ENCODE measurements around the gene RTN4R. TPM values are rescaled to one million over a fixed set of nuclear protein-coding genes. Genes with fewer than 3 reads are reported as not detected.

The RTN4R gene
- total and polyA plus RNA-seq, 2 of the 8 experiments (the other 6 are each of a cell fraction or from before 2014, with no cell fraction given) = 21.8 to 41.3 TPM

GRCh38 chr22:20216863-20217499, 51.1 kb downstream of the RTN4R start:
- no peak overlapping the region for H2BK15ac ChIP-seq (ENCODE audit: low read length)
- no peaks in the 10 kb centered on the region for H4K20me1 ChIP-seq (replicated peaks in 1 of 2; ENCODE audit: control insufficient read depth in 1 of 2, insufficient read depth in 2 of 2, low read length in 2 of 2)
- H3K18ac ChIP-seq (ENCODE audit: extremely low read depth, low read length) = no peak overlapping the region
- no peaks in the 10 kb centered on the region for H3K79me1 ChIP-seq (ENCODE audit: low read depth, low read length)
- no peak for DNase-seq (ENCODE audit: low read depth in 1 of 2, low spot score in 2 of 2)
- H3K4me2 ChIP-seq (ENCODE audit: insufficient read depth in 1 of 2, low read depth in 2 of 2, low read length in 2 of 2) = no peak overlapping the region
- CTCF ChIA-PET (ENCODE audit: partially characterized antibody) = interaction anchor here (0.9 to 3.0 kb wide), 2 partner anchors 42 to 57 kb away, joined by 3 to 15 read pairs; no protein-coding TSS in a partner anchor
- FAIRE-seq = no peak
- no peaks in the 10 kb centered on the region for H3K79me2 ChIP-seq (ENCODE audit: control insufficient read depth in 1 of 2, insufficient read depth in 2 of 2, low read length in 2 of 2)
- H3K36me3 ChIP-seq (ENCODE audit: control insufficient read depth in 2 of 4, insufficient read depth in 4 of 4, low read length in 3 of 4) = no peaks in the 10 kb centered on the region
- H3K23me2 ChIP-seq (ENCODE audit: low read depth, low read length) = no peaks in the 10 kb centered on the region
- no peak overlapping the region for H4K8ac ChIP-seq (ENCODE audit: extremely low read depth, insufficient read depth, low read length)
- H2AFZ ChIP-seq (ENCODE audit: low read length) = no peak overlapping the region
- no peak overlapping the region for H2BK5ac ChIP-seq (ENCODE audit: low read depth, low read length)
- POLR2A ChIA-PET (ENCODE audit: partially characterized antibody) = no interaction called here
- H2BK120ac ChIP-seq (replicated peaks; ENCODE audit: low read depth, low read length) = no peak overlapping the region
- no peak overlapping the region for H2AK5ac ChIP-seq (ENCODE audit: low read depth, low read length)
- H3K23ac ChIP-seq (ENCODE audit: insufficient read length) = no peak overlapping the region
- no peaks in the 10 kb centered on the region for H3K27me3 ChIP-seq (replicated peaks in 1 of 4; ENCODE audit: control insufficient read depth in 3 of 4, extremely low read depth in 1 of 4, insufficient read depth in 3 of 4, low read length in 3 of 4)
- no peak overlapping the region for H3K14ac ChIP-seq (ENCODE audit: insufficient read length)
- H4K91ac ChIP-seq (replicated peaks; ENCODE audit: insufficient read length, low read length) = no peak overlapping the region
- no peak overlapping the region for H3K27ac ChIP-seq (ENCODE audit: low read depth, low read length)
- no peak overlapping the region for H3K56ac ChIP-seq (replicated peaks; ENCODE audit: insufficient read length, low read depth, low read length)
- no peak overlapping the region for H2BK20ac ChIP-seq (ENCODE audit: low read length)
- peaks cover 0 to 2% of the 10 kb centered on the region in 2 experiments; a peak in 1 of 4 replicates for H3K9me3 ChIP-seq (ENCODE audit: insufficient read depth in 2 of 2, low read depth in 1 of 2, low read length in 1 of 2)
- no peak overlapping the region for H2BK12ac ChIP-seq (ENCODE audit: low read depth, low read length)
- no peak overlapping the region for H3K4ac ChIP-seq (replicated peaks; ENCODE audit: insufficient read length, low read depth, low read length)
- H3K9ac ChIP-seq (replicated peaks in 1 of 4; ENCODE audit: extremely low read depth in 1 of 4, low read depth in 3 of 4, low read length in 3 of 4) = no peak overlapping the region
- no peaks in the 10 kb centered on the region for H3K4me1 ChIP-seq (replicated peaks in 1 of 4; ENCODE audit: control insufficient read depth in 3 of 4, insufficient read depth in 4 of 4, low read length in 3 of 4)
- H4K5ac ChIP-seq (ENCODE audit: insufficient read length, low read depth, low read length) = no peak overlapping the region
- no peak overlapping the region for H3K4me3 ChIP-seq (ENCODE audit: extremely low read depth in 1 of 4, insufficient read depth in 2 of 4, low read depth in 3 of 4, low read length in 4 of 4)
- WGBS, 2 experiments (ENCODE audit: extremely low coverage in 1 of 2, insufficient coverage in 1 of 2, insufficient read length in 1 of 2, insufficient replicate concordance in 2 of 2, low coverage in 1 of 2, low lambda C conversion rate in 2 of 2, missing lambda C conversion rate in 1 of 2) = 81% methylated on average over 12 of the region's 12 CpGs; no CpG with 5 or more reads in 1 of the 2 experiments
- TF ChIP-seq EZH2 (IDR thresholded peaks at IDR 0.05; ENCODE audit: low read depth, low read length, severe bottlenecking) (no peak), KDM5A (IDR thresholded peaks at IDR 0.05; ENCODE audit: low read length) (no peak), KDM4A (IDR thresholded peaks at IDR 0.05; ENCODE audit: low read depth, low read length, severe bottlenecking) (no peak), JUND (IDR thresholded peaks at IDR 0.05; ENCODE audit: low read length) (no peak), NRF1 (IDR thresholded peaks at IDR 0.05; ENCODE audit: low read depth, low read length) (no peak), CBX8 (IDR thresholded peaks at IDR 0.05; ENCODE audit: borderline replicate concordance, low read depth, low read length) (no peak), HDAC6 (IDR thresholded peaks at IDR 0.05; ENCODE audit: low read depth, low read length) (no peak), MAFK (IDR thresholded peaks at IDR 0.05; ENCODE audit: low read depth, low read length) (no peak), RFX5 (IDR thresholded peaks at IDR 0.05; ENCODE audit: borderline replicate concordance, low read depth, low read length) (no peak), POLR2A (IDR thresholded peaks at IDR 0.05; ENCODE audit: control extremely low read depth in 1 of 2, low read depth in 2 of 2, low read length in 2 of 2) (no peak), TAF1 (IDR thresholded peaks at IDR 0.05; ENCODE audit: low read depth, low read length) (no peak), HDAC2 (IDR thresholded peaks at IDR 0.05; ENCODE audit: borderline replicate concordance in 1 of 2, low read depth in 2 of 2, low read length in 2 of 2) (no peak), FOSL1 (IDR thresholded peaks at IDR 0.05; ENCODE audit: insufficient read depth, low read depth, low read length) (no peak)

Data from H1 (cell line).